Choroid plexus epithelial cell (primary cell): ENCODE data around the gene ATP2B3.

ENCODE experiments used
- DNase-seq: peaks from one replicate; pipeline ENCODE4 v3.0.0-alpha.2; 2010; ENCODE audit warnings: low read depth
- H3K4me3 ChIP-seq: 2 replicates; pipeline ENCODE4 v1.5.1; 2011; ENCODE audit warnings: low read depth, mild to moderate bottlenecking, control low read depth, low read length, moderate library complexity
- TF ChIP-seq, protein P1 (sequence below): conservative IDR thresholded peaks from 2 replicates; pipeline ENCODE4 v1.5.1; 2011; ENCODE audit warnings: low read depth, mild to moderate bottlenecking, control low read depth, inconsistent platforms, low read length, moderate library complexity

The ATP2B3 gene

DNA sequence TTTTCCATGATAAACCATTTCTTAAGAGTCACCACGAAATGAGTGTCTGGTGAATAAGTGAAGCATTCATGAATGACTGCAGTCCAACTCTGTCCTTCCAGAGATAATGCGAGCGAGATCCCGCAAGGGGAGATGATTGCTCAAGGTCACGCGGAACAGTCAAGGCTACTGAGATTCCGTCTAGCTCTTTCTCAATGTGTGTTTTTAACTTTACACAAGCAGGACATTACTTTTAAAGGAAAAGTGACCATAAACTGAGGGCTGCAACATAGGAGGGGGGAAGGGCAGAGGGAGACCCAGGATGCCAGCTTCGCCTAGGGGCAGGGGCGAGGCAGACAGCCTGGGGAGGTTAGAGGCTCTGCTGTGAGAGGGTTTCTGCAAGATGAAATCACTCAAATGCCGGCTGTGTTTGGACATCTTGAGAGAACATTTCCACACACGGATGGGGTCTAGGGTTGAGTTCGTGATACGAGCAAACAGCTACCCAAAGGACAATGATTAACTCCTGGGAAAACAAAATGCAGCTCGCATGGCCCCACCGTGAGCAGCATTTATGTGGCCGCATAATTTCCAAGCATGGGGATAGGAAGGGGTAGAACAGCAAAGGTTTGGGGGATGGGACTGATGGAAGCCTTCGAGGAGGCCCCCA, 105.3 kb downstream of the ATP2B3 start:
- no peak overlapping the region for H3K4me3 ChIP-seq
- no peak for DNase-seq
- TF ChIP-seq, protein P1, sequence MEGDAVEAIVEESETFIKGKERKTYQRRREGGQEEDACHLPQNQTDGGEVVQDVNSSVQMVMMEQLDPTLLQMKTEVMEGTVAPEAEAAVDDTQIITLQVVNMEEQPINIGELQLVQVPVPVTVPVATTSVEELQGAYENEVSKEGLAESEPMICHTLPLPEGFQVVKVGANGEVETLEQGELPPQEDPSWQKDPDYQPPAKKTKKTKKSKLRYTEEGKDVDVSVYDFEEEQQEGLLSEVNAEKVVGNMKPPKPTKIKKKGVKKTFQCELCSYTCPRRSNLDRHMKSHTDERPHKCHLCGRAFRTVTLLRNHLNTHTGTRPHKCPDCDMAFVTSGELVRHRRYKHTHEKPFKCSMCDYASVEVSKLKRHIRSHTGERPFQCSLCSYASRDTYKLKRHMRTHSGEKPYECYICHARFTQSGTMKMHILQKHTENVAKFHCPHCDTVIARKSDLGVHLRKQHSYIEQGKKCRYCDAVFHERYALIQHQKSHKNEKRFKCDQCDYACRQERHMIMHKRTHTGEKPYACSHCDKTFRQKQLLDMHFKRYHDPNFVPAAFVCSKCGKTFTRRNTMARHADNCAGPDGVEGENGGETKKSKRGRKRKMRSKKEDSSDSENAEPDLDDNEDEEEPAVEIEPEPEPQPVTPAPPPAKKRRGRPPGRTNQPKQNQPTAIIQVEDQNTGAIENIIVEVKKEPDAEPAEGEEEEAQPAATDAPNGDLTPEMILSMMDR = no peak

DNA sequence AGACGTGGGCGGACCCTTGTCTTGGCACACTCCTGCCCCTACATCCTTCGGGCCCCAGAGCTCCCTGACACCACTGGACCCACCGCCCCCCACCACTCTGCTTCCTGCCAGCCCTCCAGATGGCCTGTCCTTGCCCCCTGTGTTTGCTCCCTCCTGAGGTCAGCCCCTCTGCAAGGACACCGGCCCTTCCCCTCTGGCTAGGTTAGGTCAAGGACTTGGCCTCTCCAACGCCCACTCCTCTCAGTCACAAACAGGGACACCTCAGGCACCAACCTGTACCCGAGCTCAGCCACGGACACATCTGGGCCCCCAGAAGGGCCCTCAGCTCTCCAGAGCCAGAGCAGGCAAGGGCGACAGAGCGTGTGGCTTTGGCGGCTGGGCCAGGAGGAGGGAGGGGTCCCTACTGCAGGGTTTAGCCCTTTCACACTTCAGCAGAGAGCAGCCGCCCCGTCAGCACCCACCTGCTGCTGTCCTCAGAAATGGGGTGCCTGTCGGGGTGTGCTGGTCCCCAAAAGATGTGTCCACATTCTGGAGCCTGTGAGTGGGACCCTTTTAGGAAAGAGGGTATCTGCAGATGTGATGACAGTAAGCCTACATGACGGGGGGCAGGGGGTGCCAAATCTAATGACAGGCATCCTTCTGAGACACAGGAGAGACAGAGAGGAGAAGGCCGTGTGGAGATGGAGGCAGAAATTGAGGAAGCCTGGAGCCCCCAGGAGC, 106.0 kb downstream of the ATP2B3 start:
- TF ChIP-seq, protein P1 = no peak
- H3K4me3 ChIP-seq = no peak overlapping the region
- DNase-seq = no peak

DNA sequence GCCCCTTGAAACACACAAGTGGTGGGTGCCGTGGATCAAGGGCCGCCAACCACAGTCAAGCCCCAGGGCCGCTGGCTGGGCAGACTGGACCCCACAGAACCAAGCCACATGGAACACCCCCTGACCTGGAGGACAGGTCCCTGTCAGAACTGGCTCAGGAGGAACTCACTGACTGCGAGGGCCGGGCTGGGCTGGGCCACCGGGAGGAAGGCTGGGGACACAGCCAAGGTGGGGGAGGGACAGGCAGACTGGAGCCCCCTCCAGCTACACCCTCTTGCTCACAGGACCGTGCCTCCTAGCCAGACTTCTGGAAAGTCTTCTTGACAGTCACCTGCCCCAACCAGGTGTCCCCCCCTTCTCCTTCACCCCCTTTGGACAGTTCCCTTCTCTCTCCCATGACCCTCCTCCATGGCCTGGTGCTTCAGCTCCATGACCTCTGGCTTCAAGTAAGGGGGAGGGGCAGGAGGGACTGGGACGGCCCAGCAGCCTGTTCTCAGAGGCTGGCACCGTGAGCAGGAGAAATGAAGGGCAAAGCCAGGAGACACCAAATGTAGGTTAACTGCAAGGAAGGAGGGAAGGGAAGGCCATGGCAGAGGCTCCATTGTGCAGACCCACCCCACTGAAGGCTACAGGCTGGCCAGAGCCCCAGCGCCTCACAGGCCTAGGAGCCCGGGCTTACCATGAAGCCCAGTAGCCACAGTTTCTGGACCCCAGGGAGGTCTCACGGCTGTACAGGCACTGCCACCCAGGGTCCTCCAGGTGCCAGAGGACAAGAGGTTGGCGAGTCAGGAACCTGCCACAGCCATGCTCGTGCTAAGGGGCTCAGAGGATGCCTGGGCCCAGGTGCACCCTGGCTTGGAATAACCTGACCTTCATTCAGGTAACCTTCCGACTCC, 107.0 kb downstream of the ATP2B3 start:
- no peak for DNase-seq
- H3K4me3 ChIP-seq = no peak overlapping the region
- TF ChIP-seq, protein P1 = no peak

DNA sequence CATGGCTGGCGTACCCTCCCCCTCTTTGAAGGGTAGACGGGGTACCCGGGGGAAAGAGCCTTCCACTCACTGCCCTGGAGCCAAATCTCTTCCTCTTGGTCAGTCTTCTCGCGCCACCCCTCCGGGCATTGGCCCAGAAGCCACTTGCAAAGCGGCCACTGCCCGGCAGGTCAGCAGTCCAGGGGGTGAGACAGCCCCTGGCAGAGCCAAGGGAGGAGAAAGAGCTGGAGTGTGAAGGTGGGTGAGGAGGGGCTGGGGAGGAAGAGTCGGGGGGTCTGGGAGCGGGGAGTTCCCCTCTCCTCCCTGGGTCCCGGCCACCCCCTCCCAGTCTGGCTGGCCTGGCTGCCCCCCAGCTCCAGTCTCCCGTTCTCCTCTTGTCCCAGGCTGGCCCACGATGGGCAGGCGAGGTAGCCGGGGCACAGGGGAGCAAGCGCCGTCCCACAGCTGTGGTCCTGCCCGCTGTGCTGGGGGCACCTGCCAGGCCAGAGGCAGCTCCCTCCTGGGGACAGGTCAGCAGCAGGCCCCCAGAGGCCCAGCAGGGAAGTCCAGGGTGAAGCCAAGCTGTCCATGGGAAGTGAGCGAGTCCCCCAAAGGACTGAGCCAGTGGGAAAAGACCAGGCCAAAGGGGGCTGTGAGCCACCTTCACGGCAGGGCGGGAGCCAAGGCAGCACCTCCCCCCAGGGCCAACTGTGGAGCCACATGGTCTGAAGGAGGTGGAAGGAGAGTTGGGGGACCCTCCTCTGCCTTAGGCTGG, 108.0 kb downstream of the ATP2B3 start:
- no peak for DNase-seq

DNA sequence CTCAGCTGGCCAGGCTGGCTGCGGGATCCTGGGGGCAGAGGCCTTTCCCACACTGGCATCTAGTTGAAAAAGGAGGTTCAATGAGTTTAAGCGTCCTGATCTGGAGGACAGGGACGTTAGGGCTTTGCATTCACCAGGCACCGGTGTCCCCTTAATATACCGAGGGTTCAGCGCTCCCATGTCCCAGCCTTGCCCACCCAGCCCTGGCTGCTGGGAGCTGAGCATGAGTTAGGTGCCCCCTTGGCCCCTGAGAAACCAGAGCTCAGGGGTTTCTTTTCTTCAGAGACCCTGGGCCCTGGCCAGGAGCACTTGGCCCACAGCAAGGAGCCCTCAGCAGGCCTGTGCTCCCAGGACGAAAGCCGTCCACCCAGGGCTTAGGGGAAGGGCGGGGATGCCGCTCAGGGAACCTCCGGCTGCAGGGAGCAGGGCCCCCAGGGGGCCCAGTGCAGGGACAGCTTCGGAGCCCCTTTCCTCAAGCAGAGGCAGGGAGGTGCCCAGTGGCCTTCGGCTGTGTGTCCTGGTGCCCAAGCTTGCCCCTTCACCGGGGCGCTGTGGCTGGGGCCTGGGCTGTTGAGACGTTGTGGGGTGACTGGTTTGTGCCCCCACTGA, 108.7 kb downstream of the ATP2B3 start:
- no peak for DNase-seq
- TF ChIP-seq, protein P1 = no peak
- no peak overlapping the region for H3K4me3 ChIP-seq

More for the DNA sequence above, 108.0 kb downstream of the ATP2B3 start:
- TF ChIP-seq, protein P1 = no peak
- H3K4me3 ChIP-seq = no peak overlapping the region

DNA sequence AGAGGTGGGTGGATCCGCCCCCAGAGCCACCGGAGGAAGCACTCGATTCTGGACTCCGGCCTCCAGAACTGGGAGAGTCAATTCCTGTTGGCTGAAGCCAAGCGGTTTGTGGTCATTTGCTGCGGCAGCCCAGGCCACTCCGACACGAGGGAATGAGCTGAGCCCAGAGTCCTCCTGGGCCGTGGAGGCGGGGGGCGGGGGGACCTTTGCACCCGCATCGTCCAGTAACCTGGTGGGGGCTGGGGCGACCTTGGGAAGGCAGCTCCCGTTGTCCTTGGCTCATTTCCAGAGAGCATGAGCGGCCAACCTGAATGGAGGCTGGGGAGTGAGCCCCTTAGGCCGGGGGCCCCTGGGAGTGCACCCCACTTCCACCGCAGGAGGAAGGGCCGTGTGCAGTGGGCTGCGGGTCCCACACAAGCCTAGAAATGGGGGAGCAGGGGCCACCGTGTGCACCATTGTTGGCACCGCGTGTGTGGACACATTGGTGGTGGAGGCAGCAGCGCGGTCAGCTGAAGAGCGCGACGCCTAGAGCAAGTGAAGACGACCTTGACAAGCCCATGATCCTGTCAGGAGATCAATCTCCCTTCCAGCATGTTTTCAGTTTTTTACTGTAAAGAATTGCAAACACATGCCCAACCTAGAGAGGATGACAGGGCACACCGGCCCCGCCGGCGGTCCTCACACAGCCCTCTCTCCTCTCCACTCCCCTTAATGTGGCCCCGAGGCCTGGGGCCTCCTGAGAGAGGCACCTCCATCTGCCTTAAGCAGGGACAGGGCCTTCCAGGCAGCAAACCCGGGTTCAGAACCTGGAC, 109.6 kb downstream of the ATP2B3 start:
- TF ChIP-seq, protein P1 = no peak
- H3K4me3 ChIP-seq = no peak overlapping the region
- no peak for DNase-seq
